ENCODE measurements around the gene NECTIN3.

The NECTIN3 gene

DNA sequence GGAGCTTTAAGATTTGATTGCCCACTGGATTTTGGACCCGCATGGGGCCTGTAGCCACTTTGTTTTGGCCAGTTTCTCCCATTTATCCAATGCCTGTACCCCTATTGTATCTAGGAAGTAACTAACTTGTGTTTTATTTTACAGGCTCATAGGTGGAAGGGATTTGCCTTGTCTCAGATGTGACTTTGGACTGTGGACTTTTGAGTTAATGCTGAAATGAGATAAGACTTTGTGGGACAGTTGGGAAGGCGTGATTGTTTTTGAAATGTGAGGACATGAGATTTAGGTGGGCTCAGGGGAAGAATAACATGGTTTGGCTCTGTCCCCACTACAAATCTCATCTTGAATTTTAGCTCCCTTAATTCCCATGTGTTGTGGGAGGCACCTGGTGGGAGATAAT is 30.7 kb upstream of the NECTIN3 start:
- no peak for DNase-seq (ENCODE audit: low read depth)
- no peak overlapping the region for H3K4me3 ChIP-seq (ENCODE audit: low read length)

GRCh38 chr3:111045564-111045963 is 26.1 kb upstream of the NECTIN3 start:
- TF ChIP-seq CTCF (conservative IDR thresholded peaks at IDR 0.05; ENCODE audit: low read length), result no peak

More for the DNA sequence above, 30.7 kb upstream of the NECTIN3 start:
- TF ChIP-seq CTCF (conservative IDR thresholded peaks at IDR 0.05; ENCODE audit: low read length), result no peak

DNA sequence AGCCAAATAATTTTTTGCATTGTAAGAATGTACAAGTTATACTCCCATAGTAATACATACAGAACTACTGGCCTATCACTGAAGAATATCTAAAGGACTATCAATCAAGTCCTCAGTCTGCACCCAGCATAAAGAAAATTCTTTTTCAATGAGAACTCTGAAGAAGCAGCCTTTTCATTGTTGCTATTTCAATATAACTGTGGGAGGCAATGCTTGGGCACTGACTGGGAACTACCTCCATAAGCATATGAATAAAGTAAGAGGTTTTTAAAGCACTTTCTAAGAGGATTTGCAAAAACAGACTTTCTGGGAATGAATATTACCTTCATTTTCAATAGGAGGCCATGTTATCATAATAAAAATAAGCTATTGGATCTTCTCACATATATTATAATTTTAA is 24.6 kb upstream of the NECTIN3 start:
- DNase-seq (ENCODE audit: low read depth), result no peak
- no peak overlapping the region for H3K4me3 ChIP-seq (ENCODE audit: low read length)
- no peak for TF ChIP-seq CTCF (conservative IDR thresholded peaks at IDR 0.05; ENCODE audit: low read length)

More at GRCh38 chr3:111045564-111045963, 26.1 kb upstream of the NECTIN3 start:
- DNase-seq (ENCODE audit: low read depth), result no peak
- no peak overlapping the region for H3K4me3 ChIP-seq (ENCODE audit: low read length)

- no peak for TF ChIP-seq CTCF (conservative IDR thresholded peaks at IDR 0.05; ENCODE audit: low read length)
- no peak for DNase-seq (ENCODE audit: low read depth)
Observed at GRCh38 chr3:111047812-111048435, 23.7 kb upstream of the NECTIN3 start.

GRCh38 chr3:111051354-111051753 is 20.3 kb upstream of the NECTIN3 start:
- no peak overlapping the region for H3K4me3 ChIP-seq (ENCODE audit: low read length)
- no peak for TF ChIP-seq CTCF (conservative IDR thresholded peaks at IDR 0.05; ENCODE audit: low read length)
- DNase-seq (ENCODE audit: low read depth), result no peak

More at GRCh38 chr3:111047812-111048435, 23.7 kb upstream of the NECTIN3 start:
- no peak overlapping the region for H3K4me3 ChIP-seq (ENCODE audit: low read length)

GRCh38 chr3:111068574-111068973 is 3.0 kb upstream of the NECTIN3 start:
- TF ChIP-seq CTCF (conservative IDR thresholded peaks at IDR 0.05; ENCODE audit: low read length), result no peak
- DNase-seq (ENCODE audit: low read depth), result no peak
- H3K4me3 ChIP-seq (ENCODE audit: low read length), result no peak overlapping the region

- TF ChIP-seq CTCF (conservative IDR thresholded peaks at IDR 0.05; ENCODE audit: low read length), result no peak
Observed at GRCh38 chr3:111069974-111070771, 1.4 kb upstream of the NECTIN3 start.

More at GRCh38 chr3:111069974-111070771, 1.4 kb upstream of the NECTIN3 start:
- H3K4me3 ChIP-seq (ENCODE audit: low read length), result peak overlapping the region; percentile 92
- DNase-seq (ENCODE audit: low read depth), result no peak
